Neural progenitor cell (in vitro differentiated cells): ENCODE results near the gene CTDSP2.

Experiments used
- EZH2phosphoT487 ChIP-seq: fragments of 200-600 bp; sonication (generic); IDR thresholded peaks from 2 replicates; pipeline ENCODE4 v1.6.1; 2017; ENCODE audit warnings: antibody characterized with exemption
- TF ChIP-seq, protein P1 (sequence below): fragments of 200-600 bp; sonication (generic); IDR thresholded peaks from 2 replicates; pipeline ENCODE4 v1.5.1; 2017; ENCODE audit warnings: antibody characterized with exemption, mild to moderate bottlenecking

DNA sequence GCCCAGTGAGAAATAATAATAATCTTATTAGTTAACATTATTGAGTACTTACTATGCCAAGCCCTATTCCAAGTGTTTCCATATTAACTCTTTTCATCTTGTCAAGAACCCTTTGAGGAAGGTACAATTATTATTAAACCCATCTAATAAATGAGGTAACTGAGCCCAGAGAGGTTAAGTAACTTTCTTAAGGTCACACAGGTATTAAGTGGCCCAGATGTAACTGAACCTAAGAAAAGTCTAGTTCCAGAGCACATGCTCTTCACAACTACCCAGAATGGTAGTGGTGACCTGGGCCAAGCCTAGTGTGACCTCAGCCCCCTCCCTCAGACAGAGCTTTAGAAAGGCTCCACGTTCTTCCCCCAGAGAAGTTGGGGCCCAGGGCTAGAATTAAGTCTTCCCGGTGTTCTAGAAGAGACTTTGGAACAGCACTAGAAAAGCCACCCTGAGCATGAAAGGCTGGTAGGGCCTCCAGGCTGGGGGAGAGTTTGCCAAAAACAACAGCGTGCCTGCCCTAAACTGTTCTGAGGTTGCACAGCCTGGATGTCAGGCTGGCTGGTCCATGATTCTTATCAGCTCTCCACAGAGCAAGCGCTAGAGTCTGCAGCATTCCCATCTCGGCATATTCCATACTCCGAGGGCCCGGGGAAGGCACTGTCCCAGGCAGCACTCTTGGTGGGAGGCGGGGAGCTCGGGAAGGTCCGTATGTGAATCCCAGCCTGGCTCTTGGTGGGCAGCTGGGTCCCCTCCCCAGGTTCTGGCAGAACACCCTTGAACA, 41.3 kb upstream of the CTDSP2 start:
- TF ChIP-seq, protein P1, sequence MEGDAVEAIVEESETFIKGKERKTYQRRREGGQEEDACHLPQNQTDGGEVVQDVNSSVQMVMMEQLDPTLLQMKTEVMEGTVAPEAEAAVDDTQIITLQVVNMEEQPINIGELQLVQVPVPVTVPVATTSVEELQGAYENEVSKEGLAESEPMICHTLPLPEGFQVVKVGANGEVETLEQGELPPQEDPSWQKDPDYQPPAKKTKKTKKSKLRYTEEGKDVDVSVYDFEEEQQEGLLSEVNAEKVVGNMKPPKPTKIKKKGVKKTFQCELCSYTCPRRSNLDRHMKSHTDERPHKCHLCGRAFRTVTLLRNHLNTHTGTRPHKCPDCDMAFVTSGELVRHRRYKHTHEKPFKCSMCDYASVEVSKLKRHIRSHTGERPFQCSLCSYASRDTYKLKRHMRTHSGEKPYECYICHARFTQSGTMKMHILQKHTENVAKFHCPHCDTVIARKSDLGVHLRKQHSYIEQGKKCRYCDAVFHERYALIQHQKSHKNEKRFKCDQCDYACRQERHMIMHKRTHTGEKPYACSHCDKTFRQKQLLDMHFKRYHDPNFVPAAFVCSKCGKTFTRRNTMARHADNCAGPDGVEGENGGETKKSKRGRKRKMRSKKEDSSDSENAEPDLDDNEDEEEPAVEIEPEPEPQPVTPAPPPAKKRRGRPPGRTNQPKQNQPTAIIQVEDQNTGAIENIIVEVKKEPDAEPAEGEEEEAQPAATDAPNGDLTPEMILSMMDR, result no peak
- no peak for TF ChIP-seq EZH2phosphoT487
